Caco-2 (cell line): ENCODE measurements around the gene PRODH2. TPM values are rescaled to one million over a fixed set of nuclear protein-coding genes. Genes with fewer than 3 reads are reported as not detected.
"Not testable (repeated sequence)": the region's sequence is repeated elsewhere in the genome, so short reads cannot be mapped to it uniquely, and the experiment has no call there.

Experiments used
- BruUV-seq: library from RNA; stranded (reverse); fragments of 400-500 nt; replicated peaks from 2 replicates; lab custom pipeline; 2021; lab: Mats Ljungman, UMichigan
- CTCF ChIA-PET: fragments of 300-600 bp; sonication (Branson Sonifier 250); formaldehyde crosslinking; loops from one replicate; lab custom pipeline; 2022; ENCODE audit warnings: antibody characterized with exemption; lab: Charles Lee
- POLR2A ChIA-PET: fragments of 300-600 bp; sonication (Branson Sonifier 250); formaldehyde crosslinking; loops from one replicate; lab custom pipeline; 2022; ENCODE audit warnings: antibody characterized with exemption; lab: Charles Lee
- DNase-seq, 2 experiments: peaks; one replicate each; pipeline versions ENCODE4 v3.0.0 to v3.0.0-alpha.2; 2020 to 2022
- H3K27me3 ChIP-seq: replicated peaks from 2 replicates; pipeline ENCODE4 v1.6.0; 2011; ENCODE audit warnings: low read length; ENCODE audit not compliant: control insufficient read depth, insufficient read depth
- H3K36me3 ChIP-seq: 2 replicates; pipeline ENCODE4 v1.5.1; 2011; ENCODE audit warnings: low read length; ENCODE audit not compliant: control insufficient read depth, insufficient read depth
- H3K4me1 ChIP-seq: fragments of 250-450 bp; sonication (Bioruptor Pico); 2 replicates; pipeline ENCODE4 v1.5.1; 2020; ENCODE audit warnings: mild to moderate bottlenecking
- H3K4me3 ChIP-seq: 2 replicates; pipeline ENCODE4 v1.5.1; 2011; ENCODE audit warnings: low read depth, mild to moderate bottlenecking, control low read depth, low read length
- H3K9me3 ChIP-seq: fragments of 250-450 bp; sonication (Bioruptor Pico); 2 replicates; pipeline ENCODE4 v1.5.1; 2020; ENCODE audit warnings: mild to moderate bottlenecking, moderate library complexity
- H3K27ac Mint-ChIP-seq: one replicate; pipeline ENCODE4 v1.8.0; 2022; ENCODE audit warnings: mixed read lengths; ENCODE audit not compliant: unreplicated experiment
- H3K27me3 Mint-ChIP-seq: one replicate; pipeline ENCODE4 v1.8.0; 2022; ENCODE audit warnings: mixed read lengths; ENCODE audit not compliant: insufficient read depth, unreplicated experiment
- H3K36me3 Mint-ChIP-seq: one replicate; pipeline ENCODE4 v1.8.0; 2022; ENCODE audit warnings: mild to moderate bottlenecking, mixed read lengths; ENCODE audit not compliant: insufficient read depth, unreplicated experiment
- H3K4me1 Mint-ChIP-seq: one replicate; pipeline ENCODE4 v1.8.0; 2022; ENCODE audit warnings: low read depth, mixed read lengths; ENCODE audit not compliant: unreplicated experiment
- H3K4me3 Mint-ChIP-seq: one replicate; pipeline ENCODE4 v1.8.0; 2022; ENCODE audit warnings: mild to moderate bottlenecking, moderate library complexity, mixed read lengths; ENCODE audit not compliant: unreplicated experiment
- H3K9me3 Mint-ChIP-seq: one replicate; pipeline ENCODE4 v1.8.0; 2022; ENCODE audit warnings: mixed read lengths; ENCODE audit not compliant: unreplicated experiment
- intact Hi-C: fragments of 100-400 bp; cut with micrococcal nuclease; formaldehyde crosslinking; loops from one replicate; pipeline ENCODE4 v1.10.0; 2022; ENCODE audit not compliant: unreplicated experiment
- total RNA-seq: library from RNA; stranded (reverse); gene quantifications from 2 replicates; pipeline ENCODE4 v1.2.3, GENCODE V29; 2022
- TF ChIP-seq, protein P1 (sequence below), 2 experiments: fragments of 200-600 bp in 1 of 2; IDR thresholded peaks; 1 replicate in 1 of 2; 2 replicates in 1 of 2; pipeline versions ENCODE4 v1.5.1 to v1.8.0; 2011 to 2022; ENCODE audit warnings: antibody characterized with exemption in 1 of 2, control low read depth in 1 of 2, inconsistent platforms in 1 of 2, low read depth in 1 of 2, low read length in 1 of 2, mild to moderate bottlenecking in 1 of 2, moderate library complexity in 1 of 2; ENCODE audit not compliant: insufficient read depth in 1 of 2, severe bottlenecking in 1 of 2, unreplicated experiment in 1 of 2

Gene PRODH2
- total RNA-seq, 1 experiment from 2014 or later: not detected

DNA sequence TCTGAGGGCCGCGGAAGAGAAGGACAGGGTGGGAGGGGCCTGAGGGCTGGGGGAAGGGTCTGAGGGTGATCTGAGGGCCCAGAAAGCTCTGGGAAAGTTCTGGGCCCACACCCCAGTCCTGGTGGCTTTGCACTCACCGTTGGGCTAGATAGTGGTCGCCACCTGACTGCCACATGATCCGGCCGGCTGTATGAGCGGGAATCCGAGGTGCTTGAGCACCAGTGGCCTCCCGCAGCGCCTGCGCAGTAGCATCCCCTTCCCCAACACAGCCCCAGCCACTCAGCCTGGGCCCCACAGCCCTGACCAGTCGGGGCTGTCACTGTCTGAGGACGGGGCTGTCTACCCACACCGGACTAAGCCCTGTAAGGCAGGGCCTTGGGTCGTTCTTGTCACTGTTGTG, 15.0 kb downstream of the PRODH2 start:
- TF ChIP-seq, protein P1, sequence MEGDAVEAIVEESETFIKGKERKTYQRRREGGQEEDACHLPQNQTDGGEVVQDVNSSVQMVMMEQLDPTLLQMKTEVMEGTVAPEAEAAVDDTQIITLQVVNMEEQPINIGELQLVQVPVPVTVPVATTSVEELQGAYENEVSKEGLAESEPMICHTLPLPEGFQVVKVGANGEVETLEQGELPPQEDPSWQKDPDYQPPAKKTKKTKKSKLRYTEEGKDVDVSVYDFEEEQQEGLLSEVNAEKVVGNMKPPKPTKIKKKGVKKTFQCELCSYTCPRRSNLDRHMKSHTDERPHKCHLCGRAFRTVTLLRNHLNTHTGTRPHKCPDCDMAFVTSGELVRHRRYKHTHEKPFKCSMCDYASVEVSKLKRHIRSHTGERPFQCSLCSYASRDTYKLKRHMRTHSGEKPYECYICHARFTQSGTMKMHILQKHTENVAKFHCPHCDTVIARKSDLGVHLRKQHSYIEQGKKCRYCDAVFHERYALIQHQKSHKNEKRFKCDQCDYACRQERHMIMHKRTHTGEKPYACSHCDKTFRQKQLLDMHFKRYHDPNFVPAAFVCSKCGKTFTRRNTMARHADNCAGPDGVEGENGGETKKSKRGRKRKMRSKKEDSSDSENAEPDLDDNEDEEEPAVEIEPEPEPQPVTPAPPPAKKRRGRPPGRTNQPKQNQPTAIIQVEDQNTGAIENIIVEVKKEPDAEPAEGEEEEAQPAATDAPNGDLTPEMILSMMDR (IDR thresholded peaks at IDR 0.05; ENCODE audit: insufficient read depth in 1 of 2, low read depth in 1 of 2, low read length in 1 of 2, severe bottlenecking in 1 of 2, unreplicated experiment in 1 of 2): no peak
- H3K27ac Mint-ChIP-seq: no peak overlapping the region
- no peak overlapping the region for H3K4me3 ChIP-seq
- H3K9me3 Mint-ChIP-seq: no peaks in the 10 kb centered on the region
- no peaks in the 10 kb centered on the region for H3K4me1 Mint-ChIP-seq
- no peaks in the 10 kb centered on the region for H3K9me3 ChIP-seq
- CTCF ChIA-PET: interaction anchor here (0.6 kb wide), 1 partner anchor 22 kb away, joined by 3 read pairs; no protein-coding TSS in a partner anchor
- DNase-seq: no peak
- BruUV-seq: no TSS peak
- no peaks in the 10 kb centered on the region for H3K4me1 ChIP-seq
- intact Hi-C loops: no loop called here
- POLR2A ChIA-PET: no interaction called here
- no peaks in the 10 kb centered on the region for H3K36me3 ChIP-seq
- H3K36me3 Mint-ChIP-seq: peaks cover 5% of the 10 kb centered on the region
- H3K4me3 Mint-ChIP-seq: no peak overlapping the region
- H3K27me3 Mint-ChIP-seq: peaks cover 10% of the 10 kb centered on the region
- no peaks in the 10 kb centered on the region for H3K27me3 ChIP-seq

DNA sequence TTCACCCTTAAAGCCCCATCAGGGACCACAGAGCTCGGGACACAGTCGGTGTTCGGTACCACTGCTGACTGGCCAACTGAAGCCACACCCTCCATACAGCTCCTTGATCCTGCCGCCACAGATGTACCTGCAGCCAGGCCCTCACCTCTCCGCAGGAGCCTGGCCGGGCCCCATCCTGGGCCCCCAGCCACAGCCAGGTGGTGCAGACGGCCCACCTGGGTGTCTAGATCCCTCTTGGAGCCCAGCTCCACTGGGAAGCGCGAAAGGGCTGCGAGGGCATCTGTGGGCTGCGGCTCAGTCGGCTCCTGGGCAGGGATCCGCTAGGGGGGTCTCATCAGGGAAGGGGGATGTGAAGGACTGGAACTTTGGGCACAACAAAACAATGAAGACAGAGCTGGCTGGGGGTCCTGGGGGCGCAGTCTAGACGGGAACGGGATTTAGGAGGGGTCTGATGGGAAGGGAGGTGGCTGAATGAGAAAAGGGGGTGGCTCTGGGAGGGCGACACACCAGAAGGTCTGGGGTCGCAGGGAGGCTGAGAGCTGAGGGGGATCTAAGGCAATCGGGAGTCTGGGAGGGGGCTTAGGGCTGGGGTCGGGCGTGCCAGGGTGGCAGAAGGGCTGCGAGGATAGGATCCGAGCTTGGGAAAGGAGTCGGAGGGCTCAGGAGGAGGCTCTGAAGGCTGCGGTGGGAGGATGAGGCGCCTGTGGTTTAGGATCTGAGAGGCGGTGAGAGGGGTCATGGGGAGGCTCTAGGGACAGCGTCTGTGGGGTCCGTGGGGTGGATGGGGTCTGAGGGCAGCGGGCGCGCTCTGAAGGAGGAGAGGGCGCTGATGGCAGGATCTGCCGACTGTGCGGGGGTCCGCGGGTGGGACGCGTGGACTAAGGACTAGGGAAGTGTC, 15.8 kb downstream of the PRODH2 start:
- BruUV-seq: no TSS peak
- Histone ChIP-seq H3K4me3 (no peak overlapping the region), H3K36me3 (no peaks in the 10 kb centered on the region), H3K4me1 (no peaks in the 10 kb centered on the region), H3K9me3 (no peaks in the 10 kb centered on the region), H3K27me3 (no peaks in the 10 kb centered on the region)
- Mint-ChIP-seq H3K27ac (no peak overlapping the region), H3K4me3 (no peak overlapping the region), H3K4me1 (no peaks in the 10 kb centered on the region), H3K9me3 (no peaks in the 10 kb centered on the region), H3K36me3 (peaks cover 5% of the 10 kb centered on the region), H3K27me3 (peaks cover 11% of the 10 kb centered on the region)
- CTCF ChIA-PET: interaction anchor here (0.6 kb wide), 1 partner anchor 30 kb away, joined by 4 read pairs; no protein-coding TSS in a partner anchor
- no peak for DNase-seq
- POLR2A ChIA-PET: no interaction called here
- intact Hi-C loops: no loop called here
- TF ChIP-seq, protein P1 (IDR thresholded peaks at IDR 0.05; ENCODE audit: insufficient read depth in 1 of 2, low read depth in 1 of 2, low read length in 1 of 2, severe bottlenecking in 1 of 2, unreplicated experiment in 1 of 2): no peak

DNA sequence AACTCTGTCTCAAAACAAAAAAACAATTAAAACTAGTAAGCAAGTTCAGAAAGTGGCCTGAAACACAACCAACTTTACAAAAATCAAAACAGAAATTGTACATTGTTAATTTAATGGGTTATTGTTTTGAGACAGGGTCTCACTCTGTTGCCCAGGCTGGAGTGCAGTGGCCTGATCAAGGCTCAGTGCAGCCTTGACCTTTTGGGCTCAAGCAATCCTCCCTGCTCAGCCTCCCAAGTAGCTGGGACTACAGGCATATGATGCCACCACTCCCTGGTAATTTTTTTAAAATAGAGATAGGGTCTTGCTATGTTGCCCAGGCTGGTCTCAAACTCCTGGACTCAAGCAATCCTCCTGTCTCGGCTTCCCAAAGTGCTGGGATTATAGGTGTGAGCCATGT, 17.1 kb downstream of the PRODH2 start:
- POLR2A ChIA-PET, H3K4me1 ChIP-seq, H3K4me3 ChIP-seq, H3K4me1 Mint-ChIP-seq, H3K36me3 ChIP-seq, H3K27me3 ChIP-seq, intact Hi-C loops, H3K4me3 Mint-ChIP-seq, CTCF ChIA-PET, DNase-seq, BruUV-seq, H3K27ac Mint-ChIP-seq, H3K36me3 Mint-ChIP-seq, H3K9me3 Mint-ChIP-seq, H3K9me3 ChIP-seq, H3K27me3 Mint-ChIP-seq: not testable (repeated sequence)
